PC-3 (cell line): ENCODE data around the gene KDM4C.
"Not testable (repeated sequence)": the region's sequence is repeated elsewhere in the genome, so short reads cannot be mapped to it uniquely, and the experiment has no call there.

Source experiments
- CTCF ChIP-seq: fragments of 300-600 bp; sonication (generic); conservative IDR thresholded peaks from 2 replicates; pipeline ENCODE4 v1.5.1; 2017; ENCODE audit warnings: antibody characterized with exemption, low read depth, mild to moderate bottlenecking, low read length
- EZH2 ChIP-seq: fragments of 300-600 bp; sonication (generic); IDR thresholded peaks from one replicate; pipeline ENCODE4 v1.6.1; 2017; ENCODE audit warnings: antibody characterized with exemption, mild to moderate bottlenecking, low read length; ENCODE audit not compliant: unreplicated experiment
- EZH2phosphoT487 ChIP-seq: fragments of 300-600 bp; sonication (generic); IDR thresholded peaks from 2 replicates; pipeline ENCODE4 v1.6.1; 2018; ENCODE audit warnings: mild to moderate bottlenecking, antibody characterized with exemption, low read length, borderline replicate concordance

GRCh38 chr9:7030943-7031342, 273.2 kb downstream of the KDM4C start:
- TF ChIP-seq CTCF, EZH2, EZH2phosphoT487: not testable (repeated sequence)
